Nucleus accumbens (tissue), 56 donors: ENCODE data around the gene CEACAM8.
"Not testable (repeated sequence)": the region's sequence is repeated elsewhere in the genome, so short reads cannot be mapped to it uniquely, and the experiment has no call there.

Experiments used
- DNase-seq, 56 donors: peaks; one replicate each; lab custom pipeline; 2025; lab: John Stamatoyannopoulos, UW

CEACAM8 gene

DNA sequence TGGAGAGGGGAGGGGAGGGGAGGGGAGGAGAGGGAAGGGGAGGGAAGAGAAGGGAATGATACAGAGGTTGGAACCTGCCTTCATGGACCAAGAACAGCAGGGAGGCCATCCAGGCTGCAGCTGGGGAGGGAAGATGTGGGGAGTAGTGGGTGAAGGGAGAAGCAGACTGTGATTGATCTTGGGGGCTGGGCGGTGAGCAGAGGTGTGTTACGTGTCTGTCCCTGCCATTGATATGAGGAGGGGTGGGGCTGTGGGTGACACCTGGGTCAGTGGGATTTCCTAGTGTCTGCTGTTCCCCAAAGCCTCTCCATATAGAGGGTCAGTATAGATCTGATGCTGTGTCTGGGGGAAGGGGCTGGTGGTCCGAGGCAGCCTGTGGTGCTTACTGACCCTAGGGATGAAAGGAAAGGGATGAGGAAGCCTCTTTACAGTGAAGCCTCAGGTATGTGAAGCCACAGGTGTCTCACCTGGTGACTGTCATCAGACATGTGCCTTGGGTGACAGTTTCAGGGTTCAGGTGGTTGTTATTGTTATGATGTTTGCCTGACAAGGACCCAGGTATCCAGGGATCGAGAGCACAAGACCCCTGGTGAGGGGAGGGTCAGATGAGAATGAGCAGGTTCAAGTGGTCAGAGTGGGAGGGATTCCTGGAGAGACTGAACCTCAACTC, 47.8 kb downstream of the CEACAM8 start:
- no peak for DNase-seq

DNA sequence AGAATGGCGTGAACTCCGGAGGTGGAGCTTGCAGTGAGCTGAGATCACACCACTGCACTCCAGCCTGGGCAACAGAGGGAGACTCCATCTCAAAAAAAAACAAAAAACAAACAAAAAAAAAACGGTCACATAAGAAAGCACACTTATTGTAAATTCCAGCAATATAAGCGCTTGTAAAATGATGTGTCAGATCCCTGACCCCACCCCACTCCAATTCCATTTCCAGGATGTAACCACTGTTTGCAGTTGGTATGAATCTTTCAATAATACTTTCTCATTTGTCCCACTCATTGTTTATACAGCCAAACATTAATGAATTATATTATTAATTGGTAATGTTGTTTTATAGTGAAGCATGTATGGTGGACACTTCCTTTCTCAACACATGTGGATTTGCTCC, 50.6 kb downstream of the CEACAM8 start:
- DNase-seq = no peak

DNA sequence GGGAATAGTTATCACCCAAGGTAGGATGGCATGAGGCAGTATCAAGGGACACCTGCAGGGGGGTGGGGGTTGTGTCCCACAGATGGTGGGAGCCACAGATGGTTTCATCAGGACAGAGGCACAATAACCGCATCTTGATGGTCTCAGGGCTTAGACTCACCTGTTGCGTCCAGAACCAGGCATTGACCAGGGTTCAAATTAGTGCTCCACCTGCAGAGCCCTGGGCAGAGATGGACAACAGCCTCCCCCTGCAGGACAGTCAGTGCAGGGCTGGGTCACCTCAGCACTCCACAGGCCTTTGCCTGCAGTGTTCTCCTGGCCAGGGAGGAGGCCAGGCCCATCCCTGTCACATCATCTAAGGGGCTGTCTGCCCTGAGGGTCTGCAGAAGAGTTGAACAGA, 51.9 kb downstream of the CEACAM8 start:
- no peak for DNase-seq

DNA sequence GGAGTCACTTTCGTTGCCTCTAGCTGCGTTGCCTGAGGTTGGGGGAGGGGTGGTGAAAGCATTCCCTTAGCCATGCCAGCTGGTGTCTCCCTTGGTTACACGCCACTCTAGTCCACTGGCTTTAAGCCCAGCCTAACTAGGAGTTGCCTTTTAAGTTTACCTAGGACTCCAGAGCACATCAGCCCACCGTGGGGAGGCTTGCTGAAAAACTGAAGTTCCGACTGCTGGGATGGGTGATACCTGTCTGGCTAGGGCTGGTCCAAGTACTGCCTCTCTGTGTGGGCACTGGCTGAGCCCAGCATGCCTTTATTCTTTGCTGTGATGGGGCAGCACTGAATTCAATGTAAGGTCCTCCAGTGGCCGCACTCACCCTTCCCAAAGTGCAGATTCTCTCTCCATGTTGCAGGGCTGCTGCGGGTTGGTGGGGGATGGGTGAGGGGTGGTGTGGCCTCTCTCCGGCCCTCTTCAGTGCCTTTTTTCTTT, 54.6 kb downstream of the CEACAM8 start:
- DNase-seq = no peak

DNA sequence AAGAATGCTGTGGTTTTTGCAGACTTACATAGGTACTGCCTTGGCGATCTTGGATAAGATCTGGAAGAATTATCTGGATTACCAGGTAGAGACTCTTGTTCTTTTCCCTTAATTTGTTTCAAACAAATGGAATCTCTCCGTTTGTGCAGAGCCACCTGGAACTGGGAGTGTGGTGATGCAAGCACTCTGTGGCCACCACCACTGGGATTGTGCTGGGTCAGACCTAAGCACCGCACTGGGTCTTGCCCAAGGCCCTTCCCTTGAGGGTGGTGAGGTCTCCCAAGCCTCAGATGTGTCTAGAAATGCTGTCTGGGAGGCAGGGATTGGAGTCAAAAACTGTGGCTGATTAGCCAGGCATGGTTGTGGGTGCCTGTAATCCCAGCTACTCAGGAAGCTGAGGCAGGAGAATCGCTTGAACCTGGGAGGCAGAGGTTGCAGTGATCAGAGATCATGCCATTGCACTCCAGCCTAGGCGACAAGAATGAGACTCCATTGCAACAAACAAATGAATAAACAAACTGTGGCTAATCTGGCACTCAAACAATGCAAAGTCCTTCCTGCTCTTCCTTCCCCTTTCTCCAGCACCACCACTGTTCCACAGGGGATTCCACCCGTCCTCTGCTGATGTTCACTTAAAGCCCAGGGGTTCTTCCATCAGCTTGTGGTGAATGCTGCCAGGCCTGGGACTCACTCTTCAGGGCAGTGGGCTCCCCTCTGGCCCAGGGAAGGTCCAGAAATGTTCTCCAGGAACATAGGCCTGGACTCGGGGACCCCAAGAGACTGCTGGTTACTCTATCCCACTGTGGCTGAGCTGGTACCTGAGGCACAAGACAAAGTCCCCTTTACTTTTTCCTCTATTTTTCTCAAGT, 55.6 kb downstream of the CEACAM8 start:
- DNase-seq = no peak

DNA sequence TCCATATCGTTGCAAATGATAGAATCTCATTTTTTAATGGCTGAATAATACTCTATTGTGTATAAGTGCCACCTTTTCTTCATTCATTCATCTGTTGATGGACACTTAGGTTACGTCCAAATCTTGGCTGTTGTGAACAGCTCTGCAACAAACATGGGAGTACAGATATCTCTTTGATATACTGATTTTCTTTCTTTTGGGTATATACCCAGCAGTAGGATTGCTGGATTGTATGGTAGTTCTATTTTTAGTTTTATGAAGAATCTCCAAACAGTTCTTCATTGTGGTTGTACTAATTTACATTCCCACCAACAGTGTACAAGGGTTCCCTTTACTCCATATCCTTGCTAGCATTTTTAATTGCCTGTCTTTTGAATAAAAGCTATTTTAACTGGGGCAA, 59.4 kb downstream of the CEACAM8 start:
- not testable (repeated sequence) for DNase-seq

DNA sequence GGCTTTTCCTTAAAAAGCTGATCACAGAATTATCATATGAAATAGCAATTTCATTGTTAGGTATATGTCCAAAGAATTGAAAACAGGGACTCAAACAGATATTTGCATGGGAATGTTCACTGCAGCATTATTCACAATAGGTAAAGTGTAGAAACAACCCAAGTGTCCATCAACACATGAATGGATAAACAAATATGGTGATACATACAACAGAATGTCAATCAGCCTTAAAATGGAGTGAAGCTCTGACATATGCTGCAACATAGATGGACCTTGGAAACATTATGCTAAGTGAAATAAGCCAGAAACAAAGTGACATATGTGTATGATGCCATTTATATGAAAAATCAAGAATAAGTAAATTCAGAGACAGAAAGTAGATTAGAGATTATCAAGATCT, 60.3 kb downstream of the CEACAM8 start:
- no peak for DNase-seq

DNA sequence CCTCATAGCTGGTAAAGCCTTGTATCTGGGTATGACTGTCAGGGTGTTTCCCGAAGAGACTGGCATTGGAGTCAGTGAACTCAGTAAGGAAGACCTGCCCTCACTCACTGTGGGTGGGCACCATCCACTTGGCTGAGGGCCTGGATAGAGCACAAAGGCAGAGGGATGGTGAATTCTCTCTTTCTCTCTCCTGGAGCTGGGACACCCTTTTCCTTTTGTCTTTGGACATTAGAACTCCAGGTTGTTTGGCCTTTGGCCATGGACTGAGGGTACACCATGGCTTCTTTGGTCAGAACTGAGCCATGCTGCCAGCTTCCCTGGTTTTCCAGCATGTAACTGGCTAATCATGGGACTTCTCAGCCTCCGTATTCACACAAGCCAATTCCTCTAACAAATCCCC, 61.8 kb downstream of the CEACAM8 start:
- DNase-seq = peak in 7 of 56 donors; percentile 1 to 24 (median 9)

DNA sequence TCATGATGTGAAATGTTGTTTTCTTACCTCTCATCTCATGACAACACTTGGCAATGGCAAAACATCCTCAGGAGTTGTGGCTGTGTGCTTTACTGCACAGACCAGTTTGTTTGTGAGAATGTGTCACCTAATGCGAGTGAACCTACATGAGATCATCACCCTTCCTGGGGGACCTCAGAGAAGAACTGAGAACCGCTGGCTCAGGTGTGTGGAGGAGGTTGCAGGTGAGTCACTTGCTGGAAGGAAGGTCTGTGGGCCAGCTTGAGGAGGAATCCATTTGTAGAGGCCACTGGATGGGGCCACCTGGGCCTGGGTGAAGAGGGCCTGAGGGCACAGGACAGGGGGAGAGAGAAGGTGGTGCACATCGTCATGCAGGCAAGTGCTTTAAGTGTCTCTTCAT, 63.4 kb downstream of the CEACAM8 start:
- DNase-seq = no peak
